Measurements from ENCODE around the gene PTPRJ. TPM values are rescaled to one million over a fixed set of nuclear protein-coding genes. Genes with fewer than 3 reads are reported as not detected.

The PTPRJ gene
- total and polyA plus RNA-seq, 2 donors (not counting 1 experiment from before 2014, with no cell fraction given), result 11.2 to 20.0 TPM

DNA sequence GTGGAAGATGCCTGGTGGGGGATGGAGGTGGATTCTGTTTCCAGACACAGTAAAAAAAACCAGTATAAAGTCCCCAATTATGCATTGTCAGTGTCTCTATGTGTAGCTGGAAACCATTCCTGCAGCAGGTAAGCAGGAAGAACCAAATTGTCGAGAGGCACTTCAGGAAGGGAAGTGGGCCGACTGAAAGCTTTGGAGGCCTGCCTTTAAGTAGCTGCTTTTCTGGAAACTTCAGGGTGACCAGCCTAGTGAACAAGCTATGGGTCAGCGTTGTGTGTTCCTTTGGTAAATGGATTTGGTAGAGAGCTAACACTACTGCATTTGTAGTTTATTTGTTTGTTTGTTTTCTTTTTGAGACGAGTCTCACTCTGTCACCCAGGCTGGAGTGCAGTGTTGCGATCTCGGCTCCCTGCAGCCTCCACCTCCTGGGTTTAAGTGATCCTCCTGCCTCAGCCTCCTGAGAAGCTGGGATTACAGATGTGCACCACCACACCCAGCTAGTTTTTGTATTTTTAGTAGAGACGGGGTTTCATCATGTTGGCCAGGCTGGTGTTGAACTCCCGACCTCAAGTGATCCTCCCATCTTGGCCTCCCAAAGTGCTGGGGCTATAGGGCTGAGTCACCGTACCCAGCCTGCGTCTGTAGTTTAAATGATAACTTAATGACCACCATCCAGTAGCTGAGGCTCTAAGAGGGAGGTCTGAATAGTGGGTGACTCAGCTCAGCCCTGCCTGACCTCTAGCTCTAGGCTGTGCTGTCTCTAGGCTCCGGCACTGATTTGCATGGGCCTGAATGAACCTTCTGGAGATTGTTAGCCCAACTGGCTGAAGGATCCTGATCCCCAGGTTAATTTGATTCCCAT is 12.8 kb downstream of the PTPRJ start:
- Mint-ChIP-seq H3K4me3 (no peak overlapping the region), H3K4me1 (peaks cover 58% of the 10 kb centered on the region), H3K9me3 (ENCODE audit: insufficient read depth) (no peaks in the 10 kb centered on the region), H3K27ac (no peak overlapping the region), H3K27me3 (no peaks in the 10 kb centered on the region)
- Histone ChIP-seq H3K9ac (ENCODE audit: low read length) (no peak overlapping the region), H3K9me3 (ENCODE audit: control extremely low read depth in 1 of 3, control insufficient read depth in 2 of 3, insufficient read depth in 1 of 3, low read length in 2 of 3) (no peaks in the 10 kb centered on the region), H3K27ac (ENCODE audit: low read length in 2 of 2) (no peak overlapping the region), H3K79me2 (ENCODE audit: control insufficient read depth, insufficient read depth, low read length) (peaks cover 94% of the 10 kb centered on the region), H2AFZ (ENCODE audit: insufficient read depth, low read depth, low read length, poor library complexity, severe bottlenecking) (no peak overlapping the region), H3K4me1 (ENCODE audit: control insufficient read depth in 2 of 2, insufficient read depth in 2 of 2, low read length in 2 of 2) (peaks cover 28 to 52% of the 10 kb centered on the region in 2 donors), H4K20me1 (ENCODE audit: control insufficient read depth, insufficient read depth, low read length, poor library complexity, severe bottlenecking) (peaks cover 7% of the 10 kb centered on the region), H3K27me3 (replicated peaks in 1 of 4; ENCODE audit: control extremely low read depth in 1 of 4, control insufficient read depth in 3 of 4, insufficient read depth in 4 of 4, low read length in 3 of 4) (no peaks in the 10 kb centered on the region), H3K36me3 (replicated peaks in 1 of 2; ENCODE audit: control extremely low read depth in 1 of 2, control insufficient read depth in 1 of 2, extremely low read depth in 1 of 2, insufficient read depth in 2 of 2, low read length in 1 of 2) (peaks cover 0 to 3% of the 10 kb centered on the region in 2 experiments), H3K4me2 (replicated peaks; ENCODE audit: low read depth, low read length, poor library complexity, severe bottlenecking) (no peak overlapping the region), H3K4me3 (ENCODE audit: control extremely low read depth in 1 of 5, extremely low read depth in 1 of 5, insufficient read depth in 1 of 5, low read depth in 2 of 5, low read length in 4 of 5) (no peak overlapping the region)
- 82% methylated on average over 8 of the region's 11 CpGs for WGBS (ENCODE audit: insufficient coverage)
- no peak for ATAC-seq (ENCODE audit: low read depth)
- TF ChIP-seq, protein P1, sequence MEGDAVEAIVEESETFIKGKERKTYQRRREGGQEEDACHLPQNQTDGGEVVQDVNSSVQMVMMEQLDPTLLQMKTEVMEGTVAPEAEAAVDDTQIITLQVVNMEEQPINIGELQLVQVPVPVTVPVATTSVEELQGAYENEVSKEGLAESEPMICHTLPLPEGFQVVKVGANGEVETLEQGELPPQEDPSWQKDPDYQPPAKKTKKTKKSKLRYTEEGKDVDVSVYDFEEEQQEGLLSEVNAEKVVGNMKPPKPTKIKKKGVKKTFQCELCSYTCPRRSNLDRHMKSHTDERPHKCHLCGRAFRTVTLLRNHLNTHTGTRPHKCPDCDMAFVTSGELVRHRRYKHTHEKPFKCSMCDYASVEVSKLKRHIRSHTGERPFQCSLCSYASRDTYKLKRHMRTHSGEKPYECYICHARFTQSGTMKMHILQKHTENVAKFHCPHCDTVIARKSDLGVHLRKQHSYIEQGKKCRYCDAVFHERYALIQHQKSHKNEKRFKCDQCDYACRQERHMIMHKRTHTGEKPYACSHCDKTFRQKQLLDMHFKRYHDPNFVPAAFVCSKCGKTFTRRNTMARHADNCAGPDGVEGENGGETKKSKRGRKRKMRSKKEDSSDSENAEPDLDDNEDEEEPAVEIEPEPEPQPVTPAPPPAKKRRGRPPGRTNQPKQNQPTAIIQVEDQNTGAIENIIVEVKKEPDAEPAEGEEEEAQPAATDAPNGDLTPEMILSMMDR (IDR thresholded peaks at IDR 0.05), result no peak
- TF ChIP-seq EZH2 (IDR thresholded peaks at IDR 0.05; ENCODE audit: borderline replicate concordance, insufficient read depth, low read depth, low read length, poor library complexity, severe bottlenecking), result no peak
- intact Hi-C loops (cut with micrococcal nuclease), result no loop called here
- no peak for DNase-seq
- ChIA-PET POLR2A (interaction anchor here (0.6 kb wide), 1 partner anchor 61 kb away, joined by 9 read pairs; no protein-coding TSS in a partner anchor), CTCF (interaction anchor here (1.2 kb wide), 1 partner anchor 59 kb away, joined by 3 read pairs; no protein-coding TSS in a partner anchor)

GRCh38 chr11:47994417-47994816 is 14.1 kb downstream of the PTPRJ start:
- DNase-seq (no peak), ATAC-seq (ENCODE audit: low read depth) (no peak)
- intact Hi-C loops (cut with micrococcal nuclease), result no loop called here
- ChIA-PET POLR2A (no interaction called here), CTCF (interaction anchor here (0.7 to 1.2 kb wide), 2 partner anchors 9 to 60 kb away, joined by 3 to 4 read pairs; no protein-coding TSS in a partner anchor)
- TF ChIP-seq, protein P1 (IDR thresholded peaks at IDR 0.05), result no peak
- TF ChIP-seq EZH2 (IDR thresholded peaks at IDR 0.05; ENCODE audit: borderline replicate concordance, insufficient read depth, low read depth, low read length, poor library complexity, severe bottlenecking), result no peak
- no peaks in the 10 kb centered on the region for H3K27me3 Mint-ChIP-seq
- peak overlapping the region; percentile 7 for H3K27ac Mint-ChIP-seq
- peaks cover 7% of the 10 kb centered on the region for H4K20me1 ChIP-seq (ENCODE audit: control insufficient read depth, insufficient read depth, low read length, poor library complexity, severe bottlenecking)
- H3K9me3 Mint-ChIP-seq (ENCODE audit: insufficient read depth), result no peaks in the 10 kb centered on the region
- H3K4me2 ChIP-seq (replicated peaks; ENCODE audit: low read depth, low read length, poor library complexity, severe bottlenecking), result no peak overlapping the region
- H3K9ac ChIP-seq (ENCODE audit: low read length), result no peak overlapping the region
- peaks cover 32 to 62% of the 10 kb centered on the region in 2 donors for H3K4me1 ChIP-seq (ENCODE audit: control insufficient read depth in 2 of 2, insufficient read depth in 2 of 2, low read length in 2 of 2)
- no peaks in the 10 kb centered on the region for H3K9me3 ChIP-seq (ENCODE audit: control extremely low read depth in 1 of 3, control insufficient read depth in 2 of 3, insufficient read depth in 1 of 3, low read length in 2 of 3)
- no peaks in the 10 kb centered on the region for H3K27me3 ChIP-seq (replicated peaks in 1 of 4; ENCODE audit: control extremely low read depth in 1 of 4, control insufficient read depth in 3 of 4, insufficient read depth in 4 of 4, low read length in 3 of 4)
- peaks cover 64% of the 10 kb centered on the region for H3K4me1 Mint-ChIP-seq
- H3K4me3 Mint-ChIP-seq, result no peak overlapping the region
- H3K79me2 ChIP-seq (ENCODE audit: control insufficient read depth, insufficient read depth, low read length), result peaks cover 90% of the 10 kb centered on the region
- H2AFZ ChIP-seq (ENCODE audit: insufficient read depth, low read depth, low read length, poor library complexity, severe bottlenecking), result no peak overlapping the region
- WGBS (ENCODE audit: insufficient coverage), result 94% methylated on average over 2 of the region's 4 CpGs
- no peak overlapping the region for H3K27ac ChIP-seq (ENCODE audit: low read length in 2 of 2)
- H3K36me3 ChIP-seq (replicated peaks in 1 of 2; ENCODE audit: control extremely low read depth in 1 of 2, control insufficient read depth in 1 of 2, extremely low read depth in 1 of 2, insufficient read depth in 2 of 2, low read length in 1 of 2), result peaks cover 2 to 3% of the 10 kb centered on the region in 2 experiments
- H3K4me3 ChIP-seq (ENCODE audit: control extremely low read depth in 1 of 5, extremely low read depth in 1 of 5, insufficient read depth in 1 of 5, low read depth in 2 of 5, low read length in 4 of 5), result no peak overlapping the region
